Measurements from ENCODE around the gene SOX4.
"Not testable (repeated sequence)": the region's sequence is repeated elsewhere in the genome, so short reads cannot be mapped to it uniquely, and the experiment has no call there.

The SOX4 gene

GRCh38 chr6:21593412-21593926 lies at the start of gene SOX4:
Gene SOX4, plus strand, starts transcription at chr6:21593751. Its CDS starts 784 bp downstream, at chr6:21594535.
- DNase-seq: peak; percentile 100

GRCh38 chr6:21552286-21552685 lies 41.3 kb upstream of the SOX4 start:
- DNase-seq: not testable (repeated sequence)

GRCh38 chr6:21554286-21554685 lies 39.3 kb upstream of the SOX4 start:
- no peak for DNase-seq

GRCh38 chr6:21555197-21555596 lies 38.4 kb upstream of the SOX4 start:
- no peak for DNase-seq

- no peak for DNase-seq
Observed at GRCh38 chr6:21556511-21556910, 37.0 kb upstream of the SOX4 start.

DNA sequence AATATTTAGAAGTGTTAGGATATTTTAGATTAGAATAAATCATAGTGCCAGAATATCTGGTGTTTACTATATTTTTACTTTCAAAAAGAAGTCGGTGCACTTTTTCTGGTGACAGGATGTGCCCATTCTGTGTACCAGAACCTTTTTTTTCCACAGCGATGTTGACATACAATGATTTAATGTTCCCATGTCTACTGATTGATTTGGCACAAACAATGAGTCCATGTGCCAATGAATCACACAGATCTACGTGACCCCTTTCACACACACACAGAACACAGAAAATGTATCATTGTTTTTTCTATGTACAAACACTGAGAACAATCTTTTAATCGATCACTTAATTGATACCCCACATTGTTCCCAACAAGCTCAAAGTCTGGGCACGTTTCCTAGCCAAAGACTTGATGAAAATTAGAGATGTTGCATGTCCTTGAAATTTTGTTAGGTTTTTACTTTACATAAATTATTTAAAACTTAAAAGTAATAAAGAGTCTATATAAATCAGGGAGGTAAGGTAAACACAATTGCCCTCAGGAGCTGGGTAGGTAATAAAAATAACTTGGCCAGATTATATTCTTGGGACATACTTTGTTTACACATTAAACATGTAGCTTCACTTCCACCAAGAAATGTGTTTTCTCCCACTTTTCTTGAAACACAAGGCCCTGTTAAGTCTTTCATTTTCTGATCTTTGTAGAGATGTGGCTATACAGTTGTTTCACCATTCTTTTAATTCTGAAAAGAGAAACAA lies 36.4 kb upstream of the SOX4 start:
- peak; percentile 15 for DNase-seq

DNA sequence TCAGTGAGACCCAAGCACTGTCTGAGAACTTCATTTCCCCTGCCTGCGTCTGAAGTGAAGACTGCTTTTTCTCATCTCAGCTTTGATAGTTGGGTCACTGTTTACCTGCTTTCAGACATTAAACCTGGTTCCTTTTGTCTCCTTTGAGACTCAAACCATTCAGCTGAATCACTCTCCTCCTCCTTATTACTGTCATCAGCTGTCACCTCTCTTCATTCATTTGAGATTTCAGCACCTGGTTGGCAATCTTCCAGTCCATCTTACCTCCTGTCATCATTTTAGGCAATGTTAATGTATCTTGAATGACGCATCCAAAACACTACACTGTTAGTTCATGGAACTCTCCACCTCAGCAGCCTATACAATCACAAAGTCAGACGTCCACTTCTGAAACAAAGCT lies 34.3 kb upstream of the SOX4 start:
- peak; percentile 73 for DNase-seq

- DNase-seq: no peak
Observed at GRCh38 chr6:21560249-21560648, 33.3 kb upstream of the SOX4 start.

DNA sequence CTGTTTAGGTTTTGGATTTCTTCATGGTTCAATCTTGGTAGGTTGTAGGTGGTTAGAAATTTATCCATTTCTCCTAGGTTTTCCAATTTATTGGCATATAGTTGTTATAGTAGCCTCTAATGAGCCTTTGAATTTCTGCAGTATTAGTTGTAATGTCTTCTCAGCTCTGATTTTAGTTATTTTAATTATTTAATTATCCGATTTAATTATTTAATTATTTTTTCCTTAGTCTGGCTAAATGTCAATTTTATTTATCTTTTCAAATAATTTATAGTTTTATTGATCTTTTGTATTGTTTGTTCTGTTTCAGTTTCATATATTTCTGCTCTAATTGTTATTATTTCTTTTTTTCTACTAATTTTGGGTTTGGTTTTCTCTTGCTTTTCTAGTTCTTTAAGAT lies 28.1 kb upstream of the SOX4 start:
- DNase-seq: no peak

- DNase-seq: no peak
Observed at GRCh38 chr6:21578523-21578922, 15.0 kb upstream of the SOX4 start.

DNA sequence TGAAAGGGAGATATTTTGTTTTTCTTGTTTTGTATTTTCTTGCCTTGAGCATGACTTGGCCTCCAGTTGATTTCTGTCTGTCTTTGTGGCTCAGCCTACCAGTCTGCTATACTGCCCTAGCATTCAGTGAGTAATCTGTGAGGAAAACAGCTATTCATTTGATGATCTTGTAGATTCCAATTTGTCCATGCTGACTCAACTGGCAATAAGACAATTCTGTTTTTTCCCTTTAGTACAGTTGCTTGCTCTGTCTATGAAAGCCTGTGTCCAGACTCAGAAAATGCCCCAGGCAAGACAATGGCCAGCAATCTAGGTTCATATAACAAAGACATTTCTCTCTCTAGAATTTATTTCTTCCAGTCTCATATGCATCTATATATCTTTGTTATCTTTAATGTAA lies 10.9 kb upstream of the SOX4 start:
- no peak for DNase-seq

DNA sequence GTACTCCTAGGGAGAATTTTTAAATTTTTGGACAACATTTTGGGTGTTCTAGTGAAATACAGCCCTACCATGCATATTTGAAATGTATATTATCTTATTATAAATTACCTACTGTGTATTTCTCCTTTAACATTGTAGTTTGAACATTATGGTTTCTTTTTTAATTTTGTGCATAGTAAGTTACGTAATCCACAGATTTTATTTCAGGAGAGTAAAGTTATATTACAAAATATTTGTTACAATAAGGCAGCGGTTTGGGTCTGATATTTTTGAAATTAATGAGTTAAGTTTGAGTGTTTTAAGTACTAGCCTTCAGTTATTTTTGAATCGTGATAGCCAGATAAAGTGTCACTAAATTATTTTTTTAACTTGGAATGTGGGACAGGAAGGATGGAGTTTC lies 7.3 kb upstream of the SOX4 start:
- no peak for DNase-seq

GRCh38 chr6:21586740-21587178 lies 6.8 kb upstream of the SOX4 start:
- no peak for DNase-seq

DNA sequence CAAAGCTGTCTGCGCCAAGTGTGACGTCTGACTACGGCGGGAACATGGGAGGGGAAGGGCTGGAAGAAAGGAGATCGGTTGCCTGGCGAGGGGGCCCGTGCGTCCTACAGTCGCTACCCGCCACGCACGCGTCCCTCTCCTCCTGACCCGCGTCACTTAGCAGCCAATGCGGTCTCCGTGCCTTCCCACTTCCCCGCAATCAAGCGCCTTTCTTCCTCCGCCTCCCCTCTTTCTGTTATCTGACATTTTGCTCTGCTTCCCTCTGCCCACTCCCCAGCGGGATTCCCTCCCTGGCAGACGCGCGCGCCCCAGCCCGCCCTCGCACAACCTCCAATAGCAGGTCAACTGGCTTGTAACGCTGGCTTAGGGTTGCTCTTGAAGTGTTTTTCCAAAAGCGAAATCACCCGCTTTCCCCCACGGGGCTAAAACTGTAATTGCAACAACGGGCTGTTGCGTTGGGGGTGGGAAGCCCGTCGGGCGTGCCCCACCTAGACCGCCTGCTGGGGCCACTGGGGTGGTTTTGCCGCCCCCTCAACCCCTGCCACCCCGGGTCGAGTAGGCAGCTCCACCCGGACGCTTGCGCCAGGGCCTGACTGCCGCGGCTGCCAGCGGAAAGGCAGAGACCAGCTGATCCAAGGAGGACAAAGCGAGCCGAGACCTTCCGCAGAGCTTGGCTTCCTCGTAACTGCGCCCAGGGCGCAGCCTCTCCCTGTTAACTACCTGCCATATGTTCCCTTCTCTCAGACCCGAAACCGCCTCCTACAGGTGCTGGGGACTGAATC lies 6.2 kb upstream of the SOX4 start:
- peak; percentile 97 for DNase-seq

DNA sequence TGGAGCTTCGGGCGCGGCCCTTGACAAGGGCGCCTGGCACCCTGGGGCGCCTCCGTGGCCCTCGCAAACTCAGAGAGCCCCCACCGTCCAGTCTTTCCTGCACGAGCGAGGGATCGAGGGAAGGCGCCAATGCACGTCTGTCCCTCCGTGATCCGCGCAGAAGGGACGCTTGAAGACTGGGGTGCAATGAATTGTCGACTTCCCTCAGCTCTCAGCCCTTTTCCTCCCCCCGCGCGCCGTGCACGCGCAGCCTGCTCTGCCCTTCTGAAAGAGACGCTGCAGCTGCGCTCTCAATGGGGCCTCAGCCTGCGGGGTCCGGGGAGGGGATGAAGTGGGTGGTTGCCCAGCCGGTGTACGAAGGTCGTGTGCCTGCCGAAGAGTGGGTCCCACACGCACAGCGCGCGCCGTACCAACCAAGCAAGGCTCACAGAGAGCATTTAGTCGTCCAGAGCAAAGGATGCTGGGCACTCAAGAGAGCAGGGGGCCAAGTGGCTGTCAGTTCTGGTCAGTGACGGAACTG lies 5.5 kb upstream of the SOX4 start:
- peak; percentile 97 for DNase-seq

DNA sequence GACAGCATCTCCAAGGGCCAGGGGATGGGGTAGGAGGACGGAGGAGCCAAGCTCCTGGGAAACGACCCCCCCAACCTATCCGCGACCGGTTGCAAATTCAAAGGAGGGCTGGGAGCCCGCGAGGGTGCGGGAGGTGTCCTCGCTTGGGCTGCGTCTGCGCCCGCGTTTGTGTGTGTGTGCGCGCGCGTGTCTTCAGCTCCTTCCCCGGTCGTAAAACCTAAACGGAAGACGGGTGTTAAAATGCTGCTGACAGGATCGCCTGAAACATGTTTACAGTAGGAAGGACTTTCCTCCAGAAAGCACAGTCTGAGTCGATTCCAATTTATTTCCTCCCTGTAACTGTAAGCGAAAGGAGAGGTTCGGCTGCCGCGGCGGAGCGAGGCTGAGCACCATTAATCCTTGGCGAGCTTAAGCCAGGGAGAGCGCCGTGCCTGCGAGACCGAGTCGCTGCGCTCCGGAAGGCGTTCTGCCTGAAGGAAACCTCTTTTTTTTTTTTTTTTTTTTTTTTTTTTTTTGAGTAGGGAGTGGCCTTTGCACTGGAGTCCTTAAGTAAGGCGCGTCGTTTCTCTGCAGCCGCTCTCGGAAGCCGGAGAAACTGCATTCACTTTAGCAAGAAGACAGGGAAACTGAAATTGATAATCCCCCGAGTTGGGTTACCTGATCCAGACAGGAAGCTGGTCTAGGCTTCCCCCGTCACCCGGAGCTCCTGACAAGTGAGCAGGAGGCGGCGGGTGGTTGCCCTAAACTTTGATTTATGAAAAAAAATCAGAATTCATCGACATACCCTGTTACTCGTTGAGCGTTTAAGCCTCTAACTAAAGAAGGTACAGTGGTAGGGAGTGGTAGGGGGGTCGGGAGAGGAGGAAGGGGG lies 4.8 kb upstream of the SOX4 start:
- DNase-seq: peak; percentile 95

- peak; percentile 95 for DNase-seq
Observed at GRCh38 chr6:21589352-21590345, 3.9 kb upstream of the SOX4 start.

GRCh38 chr6:21590346-21590745 lies 3.2 kb upstream of the SOX4 start:
- no peak for DNase-seq

- DNase-seq: no peak
Observed at GRCh38 chr6:21591446-21591845, 2.1 kb upstream of the SOX4 start.

GRCh38 chr6:21592953-21593352 lies 598 bp upstream of the SOX4 start:
- DNase-seq: peak; percentile 44

GRCh38 chr6:21593927-21594415 lies 420 bp downstream of the SOX4 start:
- peak; percentile 82 for DNase-seq

Measured in NCI-H1105 (cell line).